H1 (cell line): ENCODE measurements around the gene LCLAT1. TPM values are rescaled to one million over a fixed set of nuclear protein-coding genes. Genes with fewer than 3 reads are reported as not detected.

Experiments used
- CTCF ChIA-PET: fragments of 300-600 bp; sonication (Branson Sonifier 250); formaldehyde crosslinking; loops from one replicate; lab custom pipeline; 2021; ENCODE audit not compliant: partially characterized antibody; lab: Charles Lee
- POLR2A ChIA-PET: fragments of 300-600 bp; sonication (Branson Sonifier 250); formaldehyde crosslinking; loops from one replicate; lab custom pipeline; 2021; ENCODE audit warnings: inconsistent platforms; ENCODE audit not compliant: partially characterized antibody; lab: Charles Lee
- DNase-seq, 2 experiments: peaks; one replicate each; pipeline versions ENCODE4 v3.0.0 to v3.0.0-alpha.2; 2010 to 2022; ENCODE audit warnings: low spot score in 2 of 2, low read depth in 1 of 2, mixed read lengths in 1 of 2
- FAIRE-seq: peaks from 2 replicates; lab custom pipeline; 2011; peaks lifted over from hg19 to GRCh38; lab: Jason Lieb, UNC
- H2AFZ ChIP-seq: 2 replicates; pipeline ENCODE4 v1.8.1; 2012; ENCODE audit warnings: low read length, inconsistent platforms
- H2AK5ac ChIP-seq: 2 replicates; pipeline ENCODE4 v1.6.1; 2013; ENCODE audit warnings: low read depth, low read length
- H2BK120ac ChIP-seq: replicated peaks from 2 replicates; pipeline ENCODE3; 2013; ENCODE audit warnings: low read depth, low read length, inconsistent platforms
- H2BK12ac ChIP-seq: 2 replicates; pipeline ENCODE4 v1.6.1; 2013; ENCODE audit warnings: low read depth, low read length
- H2BK15ac ChIP-seq: 2 replicates; pipeline ENCODE4 v1.6.1; 2013; ENCODE audit warnings: low read length
- H2BK20ac ChIP-seq: 2 replicates; pipeline ENCODE4 v1.6.1; 2013; ENCODE audit warnings: low read length
- H2BK5ac ChIP-seq: 2 replicates; pipeline ENCODE4 v1.6.1; 2013; ENCODE audit warnings: low read depth, low read length
- H3K14ac ChIP-seq: 2 replicates; pipeline ENCODE4 v1.6.1; 2013; ENCODE audit warnings: inconsistent platforms; ENCODE audit not compliant: insufficient read length
- H3K18ac ChIP-seq: 2 replicates; pipeline ENCODE4 v1.6.1; 2013; ENCODE audit warnings: low read length; ENCODE audit errors: extremely low read depth
- H3K23ac ChIP-seq: 2 replicates; pipeline ENCODE4 v1.6.1; 2013; ENCODE audit warnings: inconsistent platforms; ENCODE audit not compliant: insufficient read length
- H3K23me2 ChIP-seq: 2 replicates; pipeline ENCODE4 v1.6.1; 2013; ENCODE audit warnings: low read depth, low read length
- H3K27ac ChIP-seq: 2 replicates; pipeline ENCODE4 v1.6.1; 2011; ENCODE audit warnings: low read depth, low read length, inconsistent platforms
- H3K27me3 ChIP-seq, 4 experiments: replicated peaks in 1 of 4; 1 replicate in 1 of 4; 2 replicates in 3 of 4; pipeline versions ENCODE4 v1.6.1 to v1.8.1; 2011 to 2013; ENCODE audit warnings: low read length in 3 of 4, mild to moderate bottlenecking in 3 of 4, inconsistent platforms in 2 of 4, mixed read lengths in 2 of 4, moderate library complexity in 1 of 4; ENCODE audit not compliant: control insufficient read depth in 3 of 4, insufficient read depth in 3 of 4; ENCODE audit errors: extremely low read depth in 1 of 4
- H3K36me3 ChIP-seq, 4 experiments: 2 replicates each; pipeline versions ENCODE4 v1.6.1 to v1.8.1; 2011 to 2013; ENCODE audit warnings: mild to moderate bottlenecking in 4 of 4, low read length in 3 of 4, moderate library complexity in 2 of 4, control low read depth in 1 of 4, inconsistent platforms in 1 of 4; ENCODE audit not compliant: insufficient read depth in 4 of 4, control insufficient read depth in 2 of 4
- H3K4ac ChIP-seq: replicated peaks from 2 replicates; pipeline ENCODE3; 2013; ENCODE audit warnings: low read length, low read depth, mixed read lengths, inconsistent platforms; ENCODE audit not compliant: insufficient read length
- H3K4me1 ChIP-seq, 4 experiments: replicated peaks in 1 of 4; 1 replicate in 1 of 4; 2 replicates in 3 of 4; pipeline versions ENCODE4 v1.6.1 to v1.8.1; 2011 to 2013; ENCODE audit warnings: low read length in 3 of 4, inconsistent platforms in 2 of 4, mixed read lengths in 1 of 4; ENCODE audit not compliant: insufficient read depth in 4 of 4, control insufficient read depth in 3 of 4
- H3K4me2 ChIP-seq, 2 experiments: 2 replicates each; pipeline versions ENCODE4 v1.6.1 to v1.8.1; 2011 to 2013; ENCODE audit warnings: low read depth in 2 of 2, low read length in 2 of 2, control low read depth in 1 of 2, inconsistent platforms in 1 of 2, mild to moderate bottlenecking in 1 of 2; ENCODE audit not compliant: insufficient read depth in 1 of 2
- H3K4me3 ChIP-seq, 4 experiments: fragments of 200-600, 300-600 bp in 1 of 4; sonication (generic), shearing (Covaris generic), sonication (Bioruptor Twin) in 1 of 4; 2 replicates each; pipeline versions ENCODE4 v1.5.1 to v1.8.1; 2011 to 2016; ENCODE audit warnings: low read length in 4 of 4, low read depth in 3 of 4, control low read depth in 2 of 4, inconsistent platforms in 2 of 4, mild to moderate bottlenecking in 2 of 4, mixed read lengths in 1 of 4, moderate library complexity in 1 of 4; ENCODE audit not compliant: insufficient read depth in 2 of 4; ENCODE audit errors: extremely low read depth in 1 of 4
- H3K56ac ChIP-seq: replicated peaks from 2 replicates; pipeline ENCODE3; 2013; ENCODE audit warnings: low read depth, mild to moderate bottlenecking, mixed read lengths, low read length, inconsistent platforms; ENCODE audit not compliant: insufficient read length
- H3K79me1 ChIP-seq: 2 replicates; pipeline ENCODE4 v1.6.1; 2013; ENCODE audit warnings: low read depth, low read length, control low read depth
- H3K79me2 ChIP-seq, 2 experiments: 2 replicates each; pipeline versions ENCODE4 v1.6.1 to v1.8.1; 2012 to 2013; ENCODE audit warnings: low read length in 2 of 2, mild to moderate bottlenecking in 2 of 2, inconsistent platforms in 1 of 2; ENCODE audit not compliant: insufficient read depth in 2 of 2, control insufficient read depth in 1 of 2
- H3K9ac ChIP-seq, 4 experiments: replicated peaks in 1 of 4; 1 replicate in 1 of 4; 2 replicates in 3 of 4; pipeline versions ENCODE4 v1.6.1 to v1.8.1; 2011 to 2013; ENCODE audit warnings: low read depth in 3 of 4, low read length in 3 of 4, control low read depth in 2 of 4, mild to moderate bottlenecking in 2 of 4, moderate library complexity in 2 of 4, inconsistent platforms in 1 of 4; ENCODE audit errors: extremely low read depth in 1 of 4
- H3K9me3 ChIP-seq, 2 experiments: 2 replicates each; pipeline versions ENCODE4 v1.6.1 to v1.8.1; 2012 to 2013; ENCODE audit warnings: mild to moderate bottlenecking in 2 of 2, moderate library complexity in 2 of 2, control low read depth in 1 of 2, inconsistent platforms in 1 of 2, low read depth in 1 of 2, low read length in 1 of 2, mixed read lengths in 1 of 2; ENCODE audit not compliant: insufficient read depth in 2 of 2
- H4K20me1 ChIP-seq, 2 experiments: replicated peaks in 1 of 2; 2 replicates each; pipeline versions ENCODE3 to v1.8.1; 2011 to 2013; ENCODE audit warnings: inconsistent platforms in 2 of 2, low read length in 2 of 2, mild to moderate bottlenecking in 1 of 2; ENCODE audit not compliant: insufficient read depth in 2 of 2, control insufficient read depth in 1 of 2
- H4K5ac ChIP-seq: 2 replicates; pipeline ENCODE4 v1.6.1; 2013; ENCODE audit warnings: low read length, low read depth, mixed read lengths, inconsistent platforms; ENCODE audit not compliant: insufficient read length
- H4K8ac ChIP-seq: 2 replicates; pipeline ENCODE4 v1.8.0; 2013; ENCODE audit warnings: mild to moderate bottlenecking, moderate library complexity, low read length, inconsistent platforms; ENCODE audit not compliant: insufficient read depth; ENCODE audit errors: extremely low read depth
- H4K91ac ChIP-seq: replicated peaks from 2 replicates; pipeline ENCODE3; 2013; ENCODE audit warnings: low read length, mixed read lengths, inconsistent platforms; ENCODE audit not compliant: insufficient read length
- ATF2 ChIP-seq: IDR thresholded peaks from 2 replicates; pipeline ENCODE4 v1.6.1; 2012; ENCODE audit warnings: low read length, inconsistent platforms
- BCL11A ChIP-seq, 2 experiments: IDR thresholded peaks; one replicate each; pipeline ENCODE4 v1.6.1; 2011; ENCODE audit warnings: low read depth in 2 of 2, low read length in 2 of 2, mild to moderate bottlenecking in 2 of 2
- BRCA1 ChIP-seq: IDR thresholded peaks from 2 replicates; pipeline ENCODE4 v1.6.1; 2012; ENCODE audit warnings: low read depth, low read length, improper control_type of control experiment
- CHD2 ChIP-seq: IDR thresholded peaks from 2 replicates; pipeline ENCODE4 v1.6.1; 2012; ENCODE audit warnings: low read length, improper control_type of control experiment
- CTBP2 ChIP-seq: IDR thresholded peaks from 2 replicates; pipeline ENCODE4 v1.7.0; 2011; ENCODE audit warnings: borderline replicate concordance, mild to moderate bottlenecking, moderate library complexity, mixed read lengths, low read length; ENCODE audit not compliant: insufficient read depth, insufficient read length
- E2F6 ChIP-seq: IDR thresholded peaks from 2 replicates; pipeline ENCODE4 v1.6.1; 2012; ENCODE audit warnings: inconsistent platforms
- HDAC2 ChIP-seq, 2 experiments: fragments of 300-600 bp in 1 of 2; sonication (generic) in 1 of 2; IDR thresholded peaks; 2 replicates each; pipeline ENCODE4 v1.6.1; 2011 to 2012; ENCODE audit warnings: low read depth in 2 of 2, low read length in 2 of 2, mild to moderate bottlenecking in 2 of 2, moderate library complexity in 2 of 2, borderline replicate concordance in 1 of 2, inconsistent platforms in 1 of 2
- KDM1A ChIP-seq: fragments of 200-600, 300-600 bp; sonication (generic); IDR thresholded peaks from 2 replicates; pipeline ENCODE4 v1.7.1; 2016; ENCODE audit warnings: mild to moderate bottlenecking, low read length, borderline replicate concordance
- POLR2AphosphoS5 ChIP-seq: IDR thresholded peaks from 2 replicates; pipeline ENCODE4 v1.6.1; 2011; ENCODE audit warnings: low read depth, low read length
- TEAD4 ChIP-seq: IDR thresholded peaks from 2 replicates; pipeline ENCODE4 v1.6.1; 2012; ENCODE audit warnings: low read depth, low read length, inconsistent platforms, mixed read lengths
- YY1 ChIP-seq: IDR thresholded peaks from 2 replicates; pipeline ENCODE4 v1.6.1; 2011; ENCODE audit warnings: low read depth, mild to moderate bottlenecking, low read length
- WGBS, 2 experiments: shearing (Covaris generic) in 1 of 2; methylation state at CpG; one replicate each; pipeline versions ENCODE4 v1.1.6 to v1.1.7; 2013 to 2015; ENCODE audit warnings: low lambda C conversion rate in 2 of 2, mixed read lengths in 2 of 2, inconsistent platforms in 1 of 2, low coverage in 1 of 2, missing lambda C conversion rate in 1 of 2; ENCODE audit not compliant: insufficient replicate concordance in 2 of 2, insufficient coverage in 1 of 2, insufficient read length in 1 of 2; ENCODE audit errors: extremely low coverage in 1 of 2, missing lambda C conversion rate in 1 of 2; 5-methylcytosine and 5-hydroxymethylcytosine counted together
- polyA plus RNA-seq, 7 experiments: library from polyadenylated mRNA; depleted of rRNA in 3 of 7; stranded (reverse) in 5 of 7; unstranded in 2 of 7; fragments of >200 nt in 5 of 7; fragments of 200-250 nt in 2 of 7; gene quantifications; 1 replicate in 5 of 7; 2 replicates in 1 of 7; 4 replicates in 1 of 7; pipeline versions ENCODE4 v1.2.1 to v1.2.3, GENCODE V29; 2011 to 2013; ENCODE audit warnings: missing spikeins in 2 of 7, mixed read lengths in 2 of 7
- total RNA-seq: library from RNA; stranded (reverse); fragmentation: NEBNext Ultra II Directional; extraction: Animal tissue kit (Norgen Biotek cat#: 25700); gene quantifications from 2 replicates; pipeline ENCODE4 v1.2.1, GENCODE V29; 2021

The LCLAT1 gene
- total and polyA plus RNA-seq, 2 of the 8 experiments (the other 6 are each of a cell fraction or from before 2014, with no cell fraction given): 7.6 to 22.0 TPM

DNA sequence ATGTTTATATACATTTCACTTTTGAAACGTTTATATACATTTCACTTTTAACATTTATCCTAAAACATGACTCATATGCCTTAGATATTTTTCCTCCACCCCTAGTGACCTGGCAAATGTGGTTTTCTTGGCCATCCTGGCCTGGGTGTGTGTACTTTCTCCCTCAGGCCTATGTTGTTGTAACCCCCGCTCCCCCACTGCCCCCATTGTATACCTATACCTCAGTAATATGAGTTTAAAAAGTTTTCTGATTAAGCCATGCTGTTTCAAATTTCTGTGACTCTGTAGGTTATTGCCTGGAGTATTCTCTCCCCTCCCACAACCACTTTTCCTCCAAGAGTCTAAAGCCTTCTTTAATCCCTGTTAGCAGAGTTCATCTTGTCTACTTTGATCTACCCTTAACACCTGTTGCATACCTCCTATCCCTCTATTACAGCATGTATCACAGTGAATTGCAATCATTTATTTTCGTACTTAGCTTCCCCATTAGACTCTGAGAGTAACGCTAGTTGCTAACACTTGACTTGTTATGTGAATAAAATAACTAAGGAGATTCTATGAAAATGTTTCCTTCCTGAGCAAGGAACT is 67.9 kb downstream of the LCLAT1 start:
- H3K27me3 ChIP-seq: no peaks in the 10 kb centered on the region
- 91 to 100% methylated on average over 1 to 4 of the region's 4 CpGs for WGBS, 2 experiments
- no peak overlapping the region for H4K5ac ChIP-seq
- H3K4me3 ChIP-seq: no peak overlapping the region
- no peak overlapping the region for H3K14ac ChIP-seq
- no peak overlapping the region for H3K9ac ChIP-seq
- H3K79me2 ChIP-seq: peaks cover 0 to 23% of the 10 kb centered on the region in 2 experiments; a peak in 2 of 4 replicates
- no peak overlapping the region for H2BK20ac ChIP-seq
- no peaks in the 10 kb centered on the region for H3K23me2 ChIP-seq
- no peak overlapping the region for H2AK5ac ChIP-seq
- H2AFZ ChIP-seq: no peak overlapping the region
- H3K56ac ChIP-seq: no peak overlapping the region
- no peak overlapping the region for H4K91ac ChIP-seq
- no peak overlapping the region for H4K8ac ChIP-seq
- H2BK120ac ChIP-seq: no peak overlapping the region
- no peak overlapping the region for H3K4ac ChIP-seq
- H3K36me3 ChIP-seq: peaks cover 0 to 11% (median 4%) of the 10 kb centered on the region in 4 experiments; a peak in 4 of 8 replicates
- peaks cover 0 to 19% (median 5%) of the 10 kb centered on the region in 4 experiments; a peak in 3 of 7 replicates for H3K4me1 ChIP-seq
- H3K4me2 ChIP-seq: no peak overlapping the region
- H4K20me1 ChIP-seq: no peaks in the 10 kb centered on the region
- FAIRE-seq (no peak), DNase-seq (no peak)
- no peak overlapping the region for H3K27ac ChIP-seq
- CTCF ChIA-PET: no interaction called here
- H3K9me3 ChIP-seq: peaks cover 8 to 11% of the 10 kb centered on the region in 2 experiments; a peak in 3 of 4 replicates
- no peak overlapping the region for H2BK15ac ChIP-seq
- no peak overlapping the region for H3K23ac ChIP-seq
- no peak overlapping the region for H3K18ac ChIP-seq
- no peak overlapping the region for H2BK5ac ChIP-seq
- no peaks in the 10 kb centered on the region for H3K79me1 ChIP-seq
- H2BK12ac ChIP-seq: no peak overlapping the region
- POLR2A ChIA-PET: no interaction called here
- TF ChIP-seq BCL11A (IDR thresholded peaks at IDR 0.05; ENCODE audit: low read depth in 2 of 2, low read length in 2 of 2): no peak
- TF ChIP-seq KDM1A: no peak
- no peak for TF ChIP-seq TEAD4
- no peak for TF ChIP-seq POLR2AphosphoS5
- TF ChIP-seq YY1: no peak
- TF ChIP-seq HDAC2 (IDR thresholded peaks at IDR 0.05; ENCODE audit: borderline replicate concordance in 1 of 2, low read depth in 2 of 2, low read length in 2 of 2): no peak
- no peak for TF ChIP-seq CTBP2
- TF ChIP-seq CHD2: no peak
- no peak for TF ChIP-seq ATF2
- no peak for TF ChIP-seq E2F6
- TF ChIP-seq BRCA1: no peak
